Keratinocyte (primary cell): ENCODE results near the gene CALML3. TPM values are rescaled to one million over a fixed set of nuclear protein-coding genes. Genes with fewer than 3 reads are reported as not detected.

Experiments used
- DNase-seq: peaks from one replicate; pipeline ENCODE4 v3.0.0-alpha.2; 2011; ENCODE audit warnings: low read depth, missing footprints, low spot score
- FAIRE-seq: peaks from 2 replicates; lab custom pipeline; 2011; peaks lifted over from hg19 to GRCh38; lab: Jason Lieb, UNC
- H2AFZ ChIP-seq: 2 replicates; pipeline ENCODE4 v1.6.0; 2012; ENCODE audit warnings: low read length, control low read depth, inconsistent platforms; ENCODE audit not compliant: control insufficient read depth
- H3K27ac ChIP-seq: 2 replicates; pipeline ENCODE4 v1.5.1; 2011; ENCODE audit warnings: low read length; ENCODE audit not compliant: control insufficient read depth, insufficient read depth
- H3K27me3 ChIP-seq: 3 replicates; pipeline ENCODE4 v1.6.0; 2011; ENCODE audit warnings: low read length; ENCODE audit not compliant: control insufficient read depth, insufficient read depth; ENCODE audit errors: extremely low read depth
- H3K36me3 ChIP-seq, 2 experiments: 2 replicates in 1 of 2; 3 replicates in 1 of 2; pipeline ENCODE4 v1.5.1; 2011; ENCODE audit warnings: low read length in 2 of 2, mild to moderate bottlenecking in 1 of 2; ENCODE audit not compliant: control insufficient read depth in 2 of 2, insufficient read depth in 2 of 2; ENCODE audit errors: extremely low read depth in 1 of 2
- H3K4me1 ChIP-seq: 3 replicates; pipeline ENCODE4 v1.5.1; 2011; ENCODE audit warnings: low read length; ENCODE audit not compliant: control insufficient read depth, insufficient read depth; ENCODE audit errors: extremely low read depth
- H3K4me2 ChIP-seq: 3 replicates; pipeline ENCODE4 v1.6.0; 2011; ENCODE audit warnings: low read depth, low read length; ENCODE audit not compliant: control insufficient read depth, insufficient read depth; ENCODE audit errors: extremely low read depth
- H3K4me3 ChIP-seq, 3 experiments: fragments of 200-600 bp in 1 of 3; sonication (generic) in 1 of 3; 2 replicates in 2 of 3; 3 replicates in 1 of 3; pipeline ENCODE4 v1.5.1; 2011 to 2016; ENCODE audit warnings: low read length in 3 of 3, mild to moderate bottlenecking in 3 of 3, control low read depth in 2 of 3, inconsistent platforms in 1 of 3, low read depth in 1 of 3, mixed read lengths in 1 of 3, mixed run types in 1 of 3, moderate library complexity in 1 of 3; ENCODE audit not compliant: control insufficient read depth in 2 of 3, insufficient read depth in 2 of 3; ENCODE audit errors: extremely low read depth in 1 of 3
- H3K79me2 ChIP-seq: 2 replicates; pipeline ENCODE4 v1.6.0; 2012; ENCODE audit warnings: low read length; ENCODE audit not compliant: control insufficient read depth, insufficient read depth
- H3K9ac ChIP-seq: 3 replicates; pipeline ENCODE4 v1.6.0; 2011; ENCODE audit warnings: low read length; ENCODE audit not compliant: control insufficient read depth, insufficient read depth; ENCODE audit errors: extremely low read depth
- H3K9me1 ChIP-seq: 3 replicates; pipeline ENCODE4 v1.6.0; 2011; ENCODE audit warnings: low read length; ENCODE audit not compliant: control insufficient read depth, insufficient read depth; ENCODE audit errors: extremely low read depth
- H3K9me3 ChIP-seq: 2 replicates; pipeline ENCODE4 v1.5.1; 2012; ENCODE audit warnings: low read depth, low read length; ENCODE audit not compliant: control insufficient read depth
- H4K20me1 ChIP-seq: 3 replicates; pipeline ENCODE4 v1.6.0; 2011; ENCODE audit warnings: low read length; ENCODE audit not compliant: control insufficient read depth, insufficient read depth; ENCODE audit errors: extremely low read depth
- EZH2 ChIP-seq: IDR thresholded peaks from one replicate; pipeline ENCODE4 v1.6.1; 2012; ENCODE audit warnings: inconsistent platforms, mild to moderate bottlenecking, low read length, moderate library complexity
- dilution Hi-C: fragments of 300-500 bp; cut with MboI; formaldehyde crosslinking; loops from one replicate; pipeline ENCODE4 v1.7.0; 2020; ENCODE audit warnings: low sequenced_read_pairs; ENCODE audit not compliant: extremely low pct_ligation_motif_present
- polyA plus RNA-seq, 5 experiments: library from polyadenylated mRNA; depleted of rRNA in 3 of 5; stranded (reverse) in 3 of 5; stranded (forward) in 1 of 5; unstranded in 1 of 5; fragments of >200 nt; gene quantifications; 1 replicate in 1 of 5; 2 replicates in 3 of 5; 3 replicates in 1 of 5; pipeline versions ENCODE4 v1.2.1 to v1.2.3, GENCODE V29; 2011 to 2012; ENCODE audit warnings: missing spikeins in 2 of 5, low read depth in 1 of 5, low replicate concordance in 1 of 5
- TF ChIP-seq, protein P1 (sequence below), 3 experiments: IDR thresholded peaks in 1 of 3; conservative IDR thresholded peaks in 1 of 3; optimal IDR thresholded peaks in 1 of 3; 2 replicates in 2 of 3; 3 replicates in 1 of 3; pipeline versions ENCODE3 to v1.5.1; 2011; ENCODE audit warnings: low read length in 3 of 3, mild to moderate bottlenecking in 3 of 3, moderate library complexity in 2 of 3, control low read depth in 1 of 3, inconsistent platforms in 1 of 3; ENCODE audit not compliant: insufficient read depth in 2 of 3; ENCODE audit errors: extremely low read depth in 1 of 3

CALML3 gene
- polyA plus RNA-seq, 1 donor (not counting 4 experiments of a cell fraction or from before 2014, with no cell fraction given): 7.6 TPM

DNA sequence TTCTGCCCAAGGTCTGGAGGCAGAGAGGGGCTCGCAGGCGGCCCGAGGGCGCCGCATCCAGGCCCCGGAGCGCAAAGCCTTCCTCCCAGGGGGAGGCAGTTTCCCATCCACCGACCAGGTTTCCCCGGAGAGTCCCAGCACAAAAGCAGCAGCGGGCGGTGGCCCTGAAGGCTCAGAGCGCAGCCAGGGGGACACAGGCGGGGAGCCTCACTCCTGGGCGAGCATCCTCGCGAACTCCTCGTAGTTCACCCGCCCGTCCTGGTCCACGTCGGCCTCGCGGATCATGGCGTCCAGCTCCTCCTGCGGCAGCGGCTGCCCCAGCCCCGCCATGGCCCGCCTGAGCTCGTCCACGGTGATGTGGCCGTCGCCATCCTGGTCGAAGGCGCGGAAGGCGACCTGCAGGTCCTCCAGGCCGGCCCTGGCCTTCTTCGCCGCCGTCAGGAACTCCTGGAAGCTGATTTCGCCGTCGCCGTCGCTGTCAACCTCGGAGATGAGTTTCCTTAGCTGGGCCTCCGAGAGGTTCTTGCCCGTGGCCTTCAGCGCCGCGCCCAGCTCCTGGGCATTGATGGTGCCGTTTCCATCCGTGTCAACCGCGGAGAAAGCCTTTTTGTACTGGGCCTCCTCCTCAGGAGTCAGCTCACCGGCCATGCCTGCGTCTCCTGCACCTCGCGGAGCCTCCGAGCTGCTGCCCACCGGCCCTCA is 25.8 kb upstream of the CALML3 start:
- H3K9me3 ChIP-seq: no peaks in the 10 kb centered on the region
- H2AFZ ChIP-seq: no peak overlapping the region
- H3K27ac ChIP-seq: no peak overlapping the region
- no peaks in the 10 kb centered on the region for H3K79me2 ChIP-seq
- no peak overlapping the region for H3K4me2 ChIP-seq
- dilution Hi-C loops: no loop called here
- FAIRE-seq (no peak), DNase-seq (no peak)
- H3K4me3 ChIP-seq: no peak overlapping the region
- H4K20me1 ChIP-seq: no peaks in the 10 kb centered on the region
- H3K36me3 ChIP-seq: no peaks in the 10 kb centered on the region
- no peak for TF ChIP-seq EZH2
- TF ChIP-seq, protein P1, sequence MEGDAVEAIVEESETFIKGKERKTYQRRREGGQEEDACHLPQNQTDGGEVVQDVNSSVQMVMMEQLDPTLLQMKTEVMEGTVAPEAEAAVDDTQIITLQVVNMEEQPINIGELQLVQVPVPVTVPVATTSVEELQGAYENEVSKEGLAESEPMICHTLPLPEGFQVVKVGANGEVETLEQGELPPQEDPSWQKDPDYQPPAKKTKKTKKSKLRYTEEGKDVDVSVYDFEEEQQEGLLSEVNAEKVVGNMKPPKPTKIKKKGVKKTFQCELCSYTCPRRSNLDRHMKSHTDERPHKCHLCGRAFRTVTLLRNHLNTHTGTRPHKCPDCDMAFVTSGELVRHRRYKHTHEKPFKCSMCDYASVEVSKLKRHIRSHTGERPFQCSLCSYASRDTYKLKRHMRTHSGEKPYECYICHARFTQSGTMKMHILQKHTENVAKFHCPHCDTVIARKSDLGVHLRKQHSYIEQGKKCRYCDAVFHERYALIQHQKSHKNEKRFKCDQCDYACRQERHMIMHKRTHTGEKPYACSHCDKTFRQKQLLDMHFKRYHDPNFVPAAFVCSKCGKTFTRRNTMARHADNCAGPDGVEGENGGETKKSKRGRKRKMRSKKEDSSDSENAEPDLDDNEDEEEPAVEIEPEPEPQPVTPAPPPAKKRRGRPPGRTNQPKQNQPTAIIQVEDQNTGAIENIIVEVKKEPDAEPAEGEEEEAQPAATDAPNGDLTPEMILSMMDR (optimal IDR thresholded peaks at IDR 0.05 in 1 of 3, IDR thresholded peaks at IDR 0.05 in 1 of 3, conservative IDR thresholded peaks at IDR 0.05 in 1 of 3; ENCODE audit: extremely low read depth in 1 of 3, insufficient read depth in 2 of 3, low read length in 3 of 3): no peak
- peaks cover 17% of the 10 kb centered on the region for H3K4me1 ChIP-seq
- no peaks in the 10 kb centered on the region for H3K9me1 ChIP-seq
- H3K27me3 ChIP-seq: peaks cover 3% of the 10 kb centered on the region
- no peak overlapping the region for H3K9ac ChIP-seq

DNA sequence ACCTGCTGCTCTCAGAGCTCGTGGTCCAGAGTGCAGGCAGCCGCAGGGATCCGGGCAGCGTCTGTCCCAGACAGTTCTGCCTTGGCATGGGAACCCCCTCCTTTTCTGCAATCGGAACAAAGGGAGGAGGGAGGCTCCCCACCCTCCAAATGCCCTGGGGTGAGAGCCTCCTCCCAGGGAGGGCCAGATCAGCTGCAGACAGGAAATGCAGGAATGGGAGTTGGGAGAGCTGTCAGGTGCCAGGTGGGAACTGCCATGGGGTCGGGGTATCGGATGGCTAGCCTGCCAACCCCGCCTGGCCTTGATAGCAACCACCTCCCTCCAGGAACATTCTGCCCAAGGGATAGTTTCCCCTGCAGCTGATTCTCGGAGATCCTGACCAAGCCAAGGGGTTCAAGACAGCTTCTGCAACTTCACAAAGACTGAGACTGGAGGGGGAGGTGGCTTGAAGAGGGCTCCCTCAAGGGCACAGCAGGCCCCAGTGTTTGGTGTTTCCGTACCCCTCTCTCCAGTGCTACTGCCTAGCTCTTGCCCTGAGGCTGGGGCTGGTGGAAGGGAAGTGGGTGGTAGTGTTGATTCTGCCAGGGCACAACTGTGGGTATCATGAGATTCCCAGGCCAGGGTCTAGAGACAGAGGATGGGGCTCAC is 25.1 kb upstream of the CALML3 start, which contains the start of gene CALML5:
CALML5 (minus strand) TSS at position 78 of the 648 bp plus-strand sequence. CDS start 132 bp downstream, outside the sequence.
- Histone ChIP-seq H3K4me2 (no peak within 1 kb of the TSS), H3K79me2 (no peaks in the 10 kb centered on the region), H3K36me3 (no peaks in the 10 kb centered on the region), H2AFZ (no peak within 1 kb of the TSS), H3K27me3 (peaks cover 3% of the 10 kb centered on the region), H3K9ac (no peak within 1 kb of the TSS), H3K4me3 (no peak within 1 kb of the TSS), H3K27ac (no peak within 1 kb of the TSS), H3K9me3 (no peaks in the 10 kb centered on the region), H3K4me1 (peaks cover 24% of the 10 kb centered on the region), H3K9me1 (no peaks in the 10 kb centered on the region), H4K20me1 (no peaks in the 10 kb centered on the region)
- dilution Hi-C loops: no loop called here
- DNase-seq: no peak
- FAIRE-seq: no peak
- no peak for TF ChIP-seq EZH2
- TF ChIP-seq, protein P1 (optimal IDR thresholded peaks at IDR 0.05 in 1 of 3, IDR thresholded peaks at IDR 0.05 in 1 of 3, conservative IDR thresholded peaks at IDR 0.05 in 1 of 3; ENCODE audit: extremely low read depth in 1 of 3, insufficient read depth in 2 of 3, low read length in 3 of 3): no peak
